ENCODE measurements around the gene FAM13A.
"Not testable (repeated sequence)": the region's sequence is repeated elsewhere in the genome, so short reads cannot be mapped to it uniquely, and the experiment has no call there.

FAM13A gene

DNA sequence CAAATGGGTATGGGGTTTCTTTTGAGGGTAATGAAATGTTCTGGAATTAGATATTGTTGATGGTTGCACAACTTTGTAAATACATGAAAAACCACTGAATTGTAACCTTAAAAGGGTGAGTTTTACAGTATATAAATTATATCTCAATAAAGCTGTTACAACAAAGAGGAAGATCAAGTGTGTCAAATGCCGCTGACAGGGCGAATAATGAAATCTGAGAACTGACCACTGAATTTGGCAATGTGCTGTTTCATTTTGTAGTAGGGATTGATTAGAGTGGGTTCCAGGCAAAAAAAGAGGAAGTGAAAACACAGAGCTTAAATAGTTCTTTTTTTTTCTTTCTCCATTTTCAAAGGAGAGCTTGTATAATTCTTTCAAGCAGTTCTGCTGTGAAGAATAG, 198.2 kb downstream of the FAM13A start:
- in situ Hi-C loops (cut with MboI; ENCODE audit: low sequenced_read_pairs), result no loop called here

- in situ Hi-C loops (cut with MboI; ENCODE audit: low sequenced_read_pairs), result no loop called here
Measured at GRCh38 chr4:88857588-88857987, 199.4 kb downstream of the FAM13A start.

DNA sequence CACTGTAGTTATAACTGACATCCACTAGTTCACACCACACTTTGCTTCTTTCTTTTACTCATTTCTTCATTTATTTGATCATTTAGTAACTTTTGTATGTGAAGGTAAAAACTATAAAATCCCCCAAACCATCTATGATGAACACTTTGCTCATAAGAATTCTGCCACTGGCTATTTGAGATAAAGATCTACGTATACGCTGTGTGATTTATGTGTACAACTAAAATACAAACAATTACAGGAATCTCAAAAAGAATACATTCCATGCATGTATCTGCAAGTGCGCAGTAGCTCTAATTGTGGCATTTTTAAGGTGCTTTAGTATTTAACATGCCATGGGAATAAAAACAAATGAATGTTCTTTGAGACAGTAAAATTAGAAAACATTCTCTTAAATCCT, 202.5 kb downstream of the FAM13A start:
- in situ Hi-C loops (cut with MboI; ENCODE audit: low sequenced_read_pairs), result no loop called here

DNA sequence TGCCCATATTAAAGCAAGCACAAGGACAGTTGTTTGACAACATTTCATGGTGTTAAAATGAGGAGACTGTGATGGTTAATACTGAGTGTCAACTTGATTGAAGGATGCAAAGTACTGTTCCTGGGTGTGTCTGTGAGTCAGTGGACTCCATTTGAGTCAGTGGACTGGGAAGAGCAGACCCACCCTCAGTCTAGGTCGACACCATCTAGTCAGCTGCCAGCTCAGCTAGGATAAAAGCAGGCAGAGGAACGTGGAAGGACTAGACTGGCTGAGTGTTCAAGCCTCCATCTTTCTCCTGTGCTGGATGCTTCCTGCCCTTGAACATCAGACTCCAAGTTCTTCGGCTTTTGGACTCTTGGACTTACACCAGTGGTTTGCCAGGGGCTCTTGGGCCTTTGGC, 203.4 kb downstream of the FAM13A start:
- in situ Hi-C loops (cut with MboI; ENCODE audit: low sequenced_read_pairs), result not testable (repeated sequence)

DNA sequence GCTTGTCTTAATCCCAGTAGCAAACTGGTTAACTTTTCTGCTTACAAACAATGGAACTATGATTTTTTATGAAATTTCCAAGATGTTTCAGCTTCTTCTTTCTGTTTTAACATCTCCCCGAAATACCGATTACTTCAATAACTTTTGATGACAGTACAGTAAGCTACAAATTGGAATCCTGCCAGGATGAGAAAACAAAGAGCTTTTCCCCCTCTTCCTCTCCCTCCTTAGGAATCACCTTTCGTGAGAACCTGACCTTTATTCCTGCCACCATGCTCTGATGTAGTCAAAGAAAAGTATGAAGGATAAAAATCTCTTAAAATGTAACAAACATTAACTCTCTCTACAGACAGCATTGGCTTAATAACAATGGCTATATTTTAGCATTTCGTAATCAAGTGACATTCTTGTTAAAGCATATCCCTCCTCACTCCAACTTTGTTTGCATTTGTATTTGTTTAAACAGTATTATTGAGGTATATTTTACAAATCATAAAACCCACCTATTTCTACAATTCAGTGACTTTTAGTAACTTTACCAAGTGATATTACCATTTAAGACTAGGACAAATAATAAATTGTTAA, 210.7 kb downstream of the FAM13A start:
- in situ Hi-C loops (cut with MboI; ENCODE audit: low sequenced_read_pairs), result no loop called here

- in situ Hi-C loops (cut with MboI; ENCODE audit: low sequenced_read_pairs), result no loop called here
Measured at GRCh38 chr4:88843067-88843685, 213.8 kb downstream of the FAM13A start.

GRCh38 chr4:88841635-88842034, 215.3 kb downstream of the FAM13A start:
- in situ Hi-C loops (cut with MboI; ENCODE audit: low sequenced_read_pairs), result no loop called here

- in situ Hi-C loops (cut with MboI; ENCODE audit: low sequenced_read_pairs), result no loop called here
Measured at GRCh38 chr4:88836216-88836615, 220.8 kb downstream of the FAM13A start.

- in situ Hi-C loops (cut with MboI; ENCODE audit: low sequenced_read_pairs), result no loop called here
Measured at GRCh38 chr4:88831031-88831430, 226.0 kb downstream of the FAM13A start.

GRCh38 chr4:88830598-88830997, 226.4 kb downstream of the FAM13A start:
- in situ Hi-C loops (cut with MboI; ENCODE audit: low sequenced_read_pairs), result no loop called here

DNA sequence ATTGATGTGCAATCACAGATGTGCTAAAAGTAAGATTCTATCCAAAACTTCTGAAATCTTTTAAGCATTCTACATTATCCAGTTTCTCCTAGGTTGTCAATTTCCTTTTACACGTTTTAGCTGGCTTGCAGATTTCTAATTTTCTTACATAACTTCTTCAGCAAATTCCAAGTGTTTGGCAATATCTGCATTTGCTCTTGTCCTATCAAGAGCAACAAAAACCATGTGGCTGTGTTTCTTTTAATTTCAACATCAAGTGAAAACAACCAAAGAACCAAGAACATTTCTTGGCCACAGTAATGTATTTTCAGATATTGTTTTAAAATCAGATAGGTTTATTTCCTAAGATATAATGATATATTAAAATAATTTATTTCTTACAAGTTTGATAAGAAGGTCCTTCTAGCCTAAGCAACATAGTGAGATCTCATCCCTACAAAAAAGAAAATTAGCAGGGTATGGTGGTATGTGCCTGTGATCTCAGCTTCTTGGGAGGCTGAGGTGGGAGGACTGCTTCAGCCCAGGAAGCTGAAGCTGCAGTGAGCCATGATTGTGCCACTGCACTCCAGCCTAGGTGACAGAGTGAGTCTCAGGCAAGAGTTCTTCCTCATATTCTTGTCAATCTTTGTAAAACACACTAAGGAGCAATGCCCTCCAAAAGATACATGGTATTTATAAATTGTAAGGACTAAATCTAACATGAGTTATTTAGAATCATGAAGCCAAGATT, 228.0 kb downstream of the FAM13A start:
- in situ Hi-C loops (cut with MboI; ENCODE audit: low sequenced_read_pairs), result no loop called here

DNA sequence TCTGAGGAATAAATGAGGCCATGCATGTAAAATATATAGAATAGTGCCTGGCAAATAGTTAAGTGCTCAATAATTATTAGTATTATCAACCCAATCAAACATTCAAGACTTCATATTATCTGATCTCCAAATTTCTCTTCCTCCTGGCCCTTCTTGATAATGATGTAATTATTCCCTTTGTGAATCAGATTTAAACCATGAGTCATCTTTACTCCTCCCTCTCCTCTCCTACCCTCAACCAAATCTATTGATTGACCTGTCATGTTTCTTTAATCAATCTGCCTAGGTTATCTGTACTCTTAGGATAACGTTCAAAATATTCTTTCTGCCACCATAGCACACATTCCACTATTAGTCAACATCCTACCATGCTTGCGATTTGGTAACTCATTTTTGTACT, 229.5 kb downstream of the FAM13A start:
- in situ Hi-C loops (cut with MboI; ENCODE audit: low sequenced_read_pairs), result no loop called here

DNA sequence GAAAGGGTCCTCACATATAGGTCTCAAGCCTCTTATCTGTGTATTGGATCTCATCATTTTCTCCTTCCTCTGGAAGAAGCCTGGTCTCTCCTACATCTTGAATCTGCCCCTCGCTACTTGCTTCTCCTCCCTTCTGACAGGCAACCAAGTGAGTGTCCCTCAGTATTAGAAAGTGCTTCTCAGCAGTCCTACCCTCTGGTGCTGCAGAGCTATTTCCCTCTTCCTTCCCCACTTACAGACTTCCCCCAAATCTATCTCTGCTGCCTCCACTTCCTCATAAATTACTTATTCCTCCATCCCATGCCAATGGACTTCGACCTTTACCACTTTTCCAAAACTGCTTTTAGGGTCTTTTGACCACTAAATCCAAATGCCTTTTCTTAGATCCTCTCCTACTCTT, 230.2 kb downstream of the FAM13A start:
- in situ Hi-C loops (cut with MboI; ENCODE audit: low sequenced_read_pairs), result no loop called here

- in situ Hi-C loops (cut with MboI; ENCODE audit: low sequenced_read_pairs), result no loop called here
Measured at GRCh38 chr4:88825931-88826330, 231.1 kb downstream of the FAM13A start.

- in situ Hi-C loops (cut with MboI; ENCODE audit: low sequenced_read_pairs), result no loop called here
Measured at GRCh38 chr4:88823058-88823919, 233.7 kb downstream of the FAM13A start.

DNA sequence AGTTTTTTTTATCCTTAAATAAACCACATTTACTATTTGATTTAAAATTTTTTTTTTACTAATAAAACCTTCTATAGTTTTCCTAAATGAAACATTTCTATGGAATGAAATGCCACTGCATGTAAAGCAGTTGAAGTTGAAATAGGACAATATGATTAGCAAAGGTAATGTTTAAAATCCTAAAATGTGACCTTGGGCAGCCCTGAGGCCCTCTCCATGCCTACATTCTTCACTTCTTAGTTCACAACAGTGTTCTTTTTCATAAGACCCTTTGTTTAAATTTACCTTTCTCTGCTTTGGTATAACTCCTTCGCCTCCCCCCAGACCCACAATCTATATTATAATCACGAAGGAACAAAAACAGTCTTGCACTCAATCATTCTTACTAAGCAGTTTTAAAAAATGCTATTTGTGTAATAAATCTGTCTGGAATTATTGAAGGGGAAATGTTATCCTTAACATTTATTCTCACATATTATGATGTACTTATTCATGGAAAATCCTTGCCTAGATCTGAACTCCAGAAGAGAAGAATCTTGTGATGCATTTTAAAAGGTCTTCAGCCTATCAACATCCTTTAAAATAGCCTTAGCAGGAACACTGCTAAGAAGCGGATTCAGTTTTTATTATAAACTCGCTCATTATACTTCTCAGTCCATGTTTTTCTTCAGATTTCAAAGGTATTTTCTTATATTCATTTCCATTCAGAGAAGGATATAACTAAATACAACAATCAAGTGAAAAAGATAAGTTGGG, 234.8 kb downstream of the FAM13A start:
- in situ Hi-C loops (cut with MboI; ENCODE audit: low sequenced_read_pairs), result no loop called here

DNA sequence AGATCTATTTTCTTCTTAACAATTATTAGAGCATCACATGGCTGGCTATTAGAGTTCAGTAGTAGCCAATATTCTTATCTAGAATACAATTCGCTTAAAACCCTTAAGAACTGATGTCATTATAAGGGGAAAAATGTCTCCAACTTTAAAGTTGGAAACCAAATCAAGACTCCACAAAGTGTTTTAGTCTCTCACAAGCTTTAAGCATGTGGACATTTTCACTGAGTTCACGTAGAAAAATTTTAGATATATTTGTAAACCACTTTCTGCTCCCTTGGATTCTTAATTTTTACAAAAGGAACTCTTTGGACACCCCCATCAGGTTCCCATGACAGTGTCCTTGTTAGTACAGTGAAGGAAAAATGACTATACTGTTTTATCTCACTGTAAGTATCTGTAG, 235.5 kb downstream of the FAM13A start:
- in situ Hi-C loops (cut with MboI; ENCODE audit: low sequenced_read_pairs), result no loop called here

DNA sequence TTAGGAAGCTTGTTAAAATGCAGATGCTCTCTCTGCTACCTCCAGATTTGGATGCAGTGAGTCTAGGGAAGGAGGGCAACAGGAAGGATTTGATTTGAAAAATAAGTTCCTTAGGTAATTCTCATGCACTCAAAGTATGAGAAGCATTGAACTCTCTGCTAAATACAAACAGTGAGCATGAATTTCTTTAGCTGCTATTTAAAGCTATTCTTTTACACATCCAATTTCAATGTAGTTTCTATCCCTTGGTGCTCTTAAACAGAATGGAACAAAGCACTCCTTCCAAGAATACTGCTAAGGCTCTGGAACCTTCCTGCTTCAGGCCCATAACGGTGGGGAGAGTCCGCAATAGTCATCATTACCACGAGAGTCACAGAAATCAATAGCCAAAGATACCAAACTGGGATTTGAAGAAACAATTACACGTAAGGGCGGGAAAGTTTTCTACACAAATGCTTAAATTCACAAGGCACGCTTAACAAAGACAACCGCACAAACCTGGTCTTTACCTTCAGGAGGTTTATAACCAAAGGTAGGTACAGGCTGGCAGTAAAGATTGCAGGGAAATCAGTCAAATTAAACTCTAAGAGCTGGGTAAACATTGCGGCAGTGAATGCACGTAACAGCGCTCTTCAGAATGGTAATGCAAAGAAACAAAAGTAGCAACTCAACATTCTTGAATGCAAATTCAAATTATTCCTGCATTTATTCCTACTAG, 236.1 kb downstream of the FAM13A start:
- in situ Hi-C loops (cut with MboI; ENCODE audit: low sequenced_read_pairs), result no loop called here

DNA sequence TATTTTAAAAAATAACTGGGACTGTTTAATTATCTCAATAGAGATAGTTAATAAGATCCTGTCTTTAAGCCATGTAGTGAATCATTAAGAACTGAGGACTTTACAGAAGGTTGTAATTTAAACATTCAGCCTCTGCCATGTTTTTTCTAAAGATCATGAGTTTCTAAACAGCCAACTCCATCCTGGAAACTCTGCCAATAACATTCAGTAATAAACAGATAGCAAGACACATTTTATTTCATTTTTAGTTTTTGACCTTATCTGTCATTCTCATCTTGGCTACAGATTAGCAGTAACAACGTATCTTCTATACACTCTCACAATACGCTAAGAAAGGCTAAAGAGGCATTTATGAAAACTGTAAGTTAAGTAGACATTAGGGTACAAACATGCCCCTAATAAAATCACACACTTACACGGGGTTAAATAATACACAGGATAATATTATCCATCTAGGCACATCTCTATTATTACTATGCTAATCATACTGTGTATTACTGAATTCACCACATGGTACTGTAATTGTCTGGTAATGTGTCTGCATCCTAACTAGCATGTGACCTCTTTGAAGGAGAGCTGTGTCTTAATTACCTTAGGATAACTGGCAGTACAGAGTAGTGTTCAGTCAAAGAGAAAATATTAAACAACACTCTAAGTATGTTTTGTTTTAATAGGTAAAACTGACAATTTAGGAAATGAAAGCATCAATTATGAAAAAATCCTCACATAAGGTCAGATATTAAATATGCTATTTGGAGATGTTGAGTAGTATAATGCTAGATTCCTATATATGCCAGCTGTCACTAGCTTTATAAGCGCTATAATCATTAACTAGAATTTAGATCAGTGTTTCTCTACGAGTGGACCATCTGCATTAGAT, 236.9 kb downstream of the FAM13A start:
- in situ Hi-C loops (cut with MboI; ENCODE audit: low sequenced_read_pairs), result no loop called here

Data from hTERT RPE-1 (cell line).